HUES48 (cell line): ENCODE data around the gene JOSD2.
"Not testable (repeated sequence)": the region's sequence is repeated elsewhere in the genome, so short reads cannot be mapped to it uniquely, and the experiment has no call there.

Source experiments
- H3K27ac ChIP-seq: one replicate; pipeline ENCODE4 v1.7.0; 2013; ENCODE audit warnings: low read depth, low read length, inconsistent platforms
- H3K27me3 ChIP-seq: 2 replicates; pipeline ENCODE4 v1.6.1; 2013; ENCODE audit warnings: mild to moderate bottlenecking, low read length; ENCODE audit not compliant: control insufficient read depth, insufficient read depth
- H3K36me3 ChIP-seq: 2 replicates; pipeline ENCODE4 v1.6.1; 2013; ENCODE audit warnings: low read length; ENCODE audit not compliant: control insufficient read depth, insufficient read depth
- H3K4me1 ChIP-seq: 2 replicates; pipeline ENCODE4 v1.6.1; 2013; ENCODE audit warnings: mild to moderate bottlenecking, low read length; ENCODE audit not compliant: control insufficient read depth, insufficient read depth
- H3K4me3 ChIP-seq: 2 replicates; pipeline ENCODE4 v1.5.1; 2013; ENCODE audit warnings: mild to moderate bottlenecking, low read depth, low read length
- H3K9ac ChIP-seq: 2 replicates; pipeline ENCODE4 v1.6.1; 2013; ENCODE audit warnings: mild to moderate bottlenecking, low read depth, low read length, moderate library complexity
- H3K9me3 ChIP-seq: 2 replicates; pipeline ENCODE4 v1.6.1; 2013; ENCODE audit warnings: low read length; ENCODE audit not compliant: control insufficient read depth, insufficient read depth

JOSD2 gene

GRCh38 chr19:50542943-50543342, 32.0 kb upstream of the JOSD2 start:
- no peaks in the 10 kb centered on the region for H3K4me1 ChIP-seq
- no peaks in the 10 kb centered on the region for H3K27me3 ChIP-seq
- H3K4me3 ChIP-seq = no peak overlapping the region
- H3K9me3 ChIP-seq = no peaks in the 10 kb centered on the region
- H3K9ac ChIP-seq = no peak overlapping the region
- no peaks in the 10 kb centered on the region for H3K36me3 ChIP-seq
- H3K27ac ChIP-seq = no peak overlapping the region

GRCh38 chr19:50537769-50538230, 26.8 kb upstream of the JOSD2 start:
- no peak overlapping the region for H3K9ac ChIP-seq
- H3K27ac ChIP-seq = no peak overlapping the region
- no peaks in the 10 kb centered on the region for H3K27me3 ChIP-seq
- H3K4me3 ChIP-seq = no peak overlapping the region
- H3K36me3 ChIP-seq = no peaks in the 10 kb centered on the region
- 0 out of 2 replicates have a peak, but pooled peaks cover 3% of the 10 kb centered on the region for H3K9me3 ChIP-seq
- H3K4me1 ChIP-seq = no peaks in the 10 kb centered on the region

- Histone ChIP-seq H3K4me3 (no peak overlapping the region), H3K4me1 (no peaks in the 10 kb centered on the region), H3K36me3 (no peaks in the 10 kb centered on the region), H3K27ac (no peak overlapping the region), H3K27me3 (no peaks in the 10 kb centered on the region), H3K9ac (no peak overlapping the region), H3K9me3 (0 out of 2 replicates have a peak, but pooled peaks cover 3% of the 10 kb centered on the region)
These were observed 26.3 kb upstream of the JOSD2 start for GRCh38 chr19:50537306-50537685.

GRCh38 chr19:50536662-50537305, 25.8 kb upstream of the JOSD2 start:
- H3K27me3 ChIP-seq = no peaks in the 10 kb centered on the region
- no peak overlapping the region for H3K4me3 ChIP-seq
- H3K27ac ChIP-seq = no peak overlapping the region
- no peaks in the 10 kb centered on the region for H3K36me3 ChIP-seq
- no peaks in the 10 kb centered on the region for H3K4me1 ChIP-seq
- no peak overlapping the region for H3K9ac ChIP-seq
- H3K9me3 ChIP-seq = 0 out of 2 replicates have a peak, but pooled peaks cover 3% of the 10 kb centered on the region

GRCh38 chr19:50535672-50536187, 24.7 kb upstream of the JOSD2 start:
- no peaks in the 10 kb centered on the region for H3K36me3 ChIP-seq
- H3K9me3 ChIP-seq = 0 out of 2 replicates have a peak, but pooled peaks cover 3% of the 10 kb centered on the region
- no peak overlapping the region for H3K27ac ChIP-seq
- H3K9ac ChIP-seq = no peak overlapping the region
- H3K4me3 ChIP-seq = no peak overlapping the region
- H3K4me1 ChIP-seq = no peaks in the 10 kb centered on the region; the same call in 1 of the 2 replicates
- no peaks in the 10 kb centered on the region for H3K27me3 ChIP-seq

- Histone ChIP-seq H3K27me3 (no peaks in the 10 kb centered on the region), H3K36me3 (no peaks in the 10 kb centered on the region), H3K4me3 (no peak overlapping the region), H3K9ac (no peak overlapping the region), H3K4me1 (no peaks in the 10 kb centered on the region; the same call in 1 of the 2 replicates), H3K9me3 (0 out of 2 replicates have a peak, but pooled peaks cover 3% of the 10 kb centered on the region), H3K27ac (no peak overlapping the region)
These were observed 23.5 kb upstream of the JOSD2 start for GRCh38 chr19:50534478-50534877.

- H3K9ac ChIP-seq = no peak overlapping the region
- H3K4me1 ChIP-seq = no peaks in the 10 kb centered on the region; the same call in 1 of the 2 replicates
- no peaks in the 10 kb centered on the region for H3K27me3 ChIP-seq
These were observed 22.0 kb upstream of the JOSD2 start for GRCh38 chr19:50532952-50533351.

GRCh38 chr19:50531171-50531612, 20.2 kb upstream of the JOSD2 start:
- no peak overlapping the region for H3K4me3 ChIP-seq
- H3K9me3 ChIP-seq = 0 out of 2 replicates have a peak, but pooled peaks cover 3% of the 10 kb centered on the region
- no peaks in the 10 kb centered on the region for H3K27me3 ChIP-seq
- H3K27ac ChIP-seq = no peak overlapping the region
- no peak overlapping the region for H3K9ac ChIP-seq
- H3K36me3 ChIP-seq = no peaks in the 10 kb centered on the region
- H3K4me1 ChIP-seq = no peaks in the 10 kb centered on the region; the same call in 1 of the 2 replicates

More at GRCh38 chr19:50532952-50533351, 22.0 kb upstream of the JOSD2 start:
- Histone ChIP-seq H3K4me3 (no peak overlapping the region), H3K27ac (no peak overlapping the region), H3K36me3 (no peaks in the 10 kb centered on the region), H3K9me3 (0 out of 2 replicates have a peak, but pooled peaks cover 3% of the 10 kb centered on the region)

- not testable (repeated sequence) for H3K27me3 ChIP-seq, H3K9me3 ChIP-seq, H3K36me3 ChIP-seq, H3K4me1 ChIP-seq, H3K9ac ChIP-seq, H3K4me3 ChIP-seq, H3K27ac ChIP-seq
These were observed 17.1 kb upstream of the JOSD2 start for GRCh38 chr19:50528052-50528451.

- H3K9me3 ChIP-seq = no peaks in the 10 kb centered on the region; the same call in 1 of the 2 replicates
- no peak overlapping the region for H3K4me3 ChIP-seq
- H3K9ac ChIP-seq = no peak overlapping the region
- no peak overlapping the region for H3K27ac ChIP-seq
- no peaks in the 10 kb centered on the region for H3K27me3 ChIP-seq
- no peaks in the 10 kb centered on the region for H3K36me3 ChIP-seq
- no peaks in the 10 kb centered on the region for H3K4me1 ChIP-seq
These were observed 11.9 kb upstream of the JOSD2 start for GRCh38 chr19:50522881-50523280.

- no peaks in the 10 kb centered on the region; the same call in 1 of the 2 replicates for H3K9me3 ChIP-seq
- no peaks in the 10 kb centered on the region for H3K4me1 ChIP-seq
- no peak overlapping the region for H3K4me3 ChIP-seq
- no peak overlapping the region for H3K27ac ChIP-seq
- H3K27me3 ChIP-seq = no peaks in the 10 kb centered on the region
- H3K9ac ChIP-seq = no peak overlapping the region
- no peaks in the 10 kb centered on the region for H3K36me3 ChIP-seq
These were observed 10.0 kb upstream of the JOSD2 start for GRCh38 chr19:50520822-50521465.
